ENCODE results near the gene SERPINH1. TPM values are rescaled to one million over a fixed set of nuclear protein-coding genes. Genes with fewer than 3 reads are reported as not detected.

SERPINH1 gene
- total RNA-seq, 1 donor = 1,367 TPM

DNA sequence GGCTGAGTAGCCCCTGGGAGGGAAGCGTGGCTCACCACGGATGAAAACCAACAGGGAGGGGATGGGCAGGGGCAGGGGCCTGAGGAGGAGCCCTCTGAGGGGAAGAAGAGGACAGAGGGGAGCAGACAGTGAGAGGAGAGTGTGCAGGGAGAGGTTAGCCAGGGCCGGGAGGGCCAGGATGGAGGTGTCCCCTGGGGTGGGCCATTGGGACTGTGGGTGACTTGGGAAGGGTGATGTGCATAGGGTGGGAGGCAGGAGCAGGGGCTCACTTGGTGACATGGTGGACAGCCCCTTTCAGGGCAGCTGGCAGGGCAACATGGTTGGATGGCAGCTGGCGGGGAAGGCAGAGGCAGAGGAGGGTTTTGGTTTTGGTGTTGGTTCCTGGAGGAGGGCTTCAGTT is 30.7 kb upstream of the SERPINH1 start:
- DNase-seq (ENCODE audit: low read depth) = no peak
- no peak overlapping the region for H3K4me3 ChIP-seq (ENCODE audit: low read depth, low read length)
- TF ChIP-seq, protein P1, sequence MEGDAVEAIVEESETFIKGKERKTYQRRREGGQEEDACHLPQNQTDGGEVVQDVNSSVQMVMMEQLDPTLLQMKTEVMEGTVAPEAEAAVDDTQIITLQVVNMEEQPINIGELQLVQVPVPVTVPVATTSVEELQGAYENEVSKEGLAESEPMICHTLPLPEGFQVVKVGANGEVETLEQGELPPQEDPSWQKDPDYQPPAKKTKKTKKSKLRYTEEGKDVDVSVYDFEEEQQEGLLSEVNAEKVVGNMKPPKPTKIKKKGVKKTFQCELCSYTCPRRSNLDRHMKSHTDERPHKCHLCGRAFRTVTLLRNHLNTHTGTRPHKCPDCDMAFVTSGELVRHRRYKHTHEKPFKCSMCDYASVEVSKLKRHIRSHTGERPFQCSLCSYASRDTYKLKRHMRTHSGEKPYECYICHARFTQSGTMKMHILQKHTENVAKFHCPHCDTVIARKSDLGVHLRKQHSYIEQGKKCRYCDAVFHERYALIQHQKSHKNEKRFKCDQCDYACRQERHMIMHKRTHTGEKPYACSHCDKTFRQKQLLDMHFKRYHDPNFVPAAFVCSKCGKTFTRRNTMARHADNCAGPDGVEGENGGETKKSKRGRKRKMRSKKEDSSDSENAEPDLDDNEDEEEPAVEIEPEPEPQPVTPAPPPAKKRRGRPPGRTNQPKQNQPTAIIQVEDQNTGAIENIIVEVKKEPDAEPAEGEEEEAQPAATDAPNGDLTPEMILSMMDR (IDR thresholded peaks at IDR 0.05; ENCODE audit: insufficient read depth, low read depth, low read length) = no peak

DNA sequence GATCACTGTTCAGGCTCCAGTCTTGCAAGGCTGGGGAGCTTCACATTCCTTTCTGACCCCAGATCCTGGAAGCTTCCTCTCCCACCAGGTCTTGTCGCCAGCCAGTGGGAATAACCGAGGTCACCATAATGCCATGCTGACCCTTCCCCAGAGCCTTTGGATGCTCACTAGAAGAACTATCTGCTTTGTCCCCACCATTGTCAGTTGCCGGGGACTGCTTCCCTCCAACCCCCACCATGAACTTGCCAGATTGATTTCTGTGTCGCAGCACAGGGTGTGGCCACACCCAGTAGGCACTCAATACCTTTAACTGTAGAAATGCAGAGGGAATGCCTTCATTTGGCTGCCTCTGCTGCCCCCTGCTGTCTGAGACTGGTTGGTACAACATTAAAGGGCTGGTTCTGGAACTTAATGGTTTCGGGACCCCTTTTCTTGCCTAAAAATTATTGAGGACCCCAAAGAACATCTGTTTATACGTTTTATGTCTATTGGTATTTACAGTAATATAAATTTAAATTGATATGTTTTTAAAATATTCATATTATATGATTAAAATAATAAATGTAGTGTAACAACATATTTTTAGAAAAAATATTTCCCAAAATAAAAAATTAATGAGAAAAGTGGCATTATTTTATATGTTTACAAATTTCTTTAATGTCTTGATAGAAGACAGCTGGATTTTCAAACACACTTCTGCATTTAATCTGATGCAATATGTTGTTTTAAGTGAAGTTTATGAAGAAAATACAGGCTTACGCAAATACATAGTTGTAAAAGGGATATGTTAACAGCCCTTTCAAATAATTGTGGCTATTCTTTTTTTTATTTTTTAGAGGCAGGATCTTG is 29.6 kb upstream of the SERPINH1 start:
- no peak overlapping the region for H3K4me3 ChIP-seq (ENCODE audit: low read depth, low read length)
- TF ChIP-seq, protein P1 (IDR thresholded peaks at IDR 0.05; ENCODE audit: insufficient read depth, low read depth, low read length) = peak; percentile 88
- DNase-seq (ENCODE audit: low read depth) = peak; percentile 53

DNA sequence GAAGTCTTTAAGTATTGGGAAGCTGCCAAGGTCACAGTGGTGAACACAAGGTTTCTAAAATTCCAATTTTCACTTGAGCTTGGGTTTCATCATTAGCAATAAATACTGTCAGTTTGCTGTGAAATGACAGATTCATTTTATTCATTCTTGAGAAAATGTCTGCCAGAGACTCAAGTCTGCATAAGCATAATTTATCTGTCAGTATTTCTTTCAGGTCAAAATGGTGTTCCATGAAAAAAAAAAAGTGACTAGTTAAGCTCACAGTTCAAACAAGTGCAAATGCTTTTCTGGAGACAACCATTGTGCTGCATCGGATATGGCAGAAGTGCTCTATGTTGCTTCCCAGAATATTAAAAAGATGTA is 28.2 kb upstream of the SERPINH1 start:
- DNase-seq (ENCODE audit: low read depth) = no peak
- TF ChIP-seq, protein P1 (IDR thresholded peaks at IDR 0.05; ENCODE audit: insufficient read depth, low read depth, low read length) = no peak
- no peak overlapping the region for H3K4me3 ChIP-seq (ENCODE audit: low read depth, low read length)

DNA sequence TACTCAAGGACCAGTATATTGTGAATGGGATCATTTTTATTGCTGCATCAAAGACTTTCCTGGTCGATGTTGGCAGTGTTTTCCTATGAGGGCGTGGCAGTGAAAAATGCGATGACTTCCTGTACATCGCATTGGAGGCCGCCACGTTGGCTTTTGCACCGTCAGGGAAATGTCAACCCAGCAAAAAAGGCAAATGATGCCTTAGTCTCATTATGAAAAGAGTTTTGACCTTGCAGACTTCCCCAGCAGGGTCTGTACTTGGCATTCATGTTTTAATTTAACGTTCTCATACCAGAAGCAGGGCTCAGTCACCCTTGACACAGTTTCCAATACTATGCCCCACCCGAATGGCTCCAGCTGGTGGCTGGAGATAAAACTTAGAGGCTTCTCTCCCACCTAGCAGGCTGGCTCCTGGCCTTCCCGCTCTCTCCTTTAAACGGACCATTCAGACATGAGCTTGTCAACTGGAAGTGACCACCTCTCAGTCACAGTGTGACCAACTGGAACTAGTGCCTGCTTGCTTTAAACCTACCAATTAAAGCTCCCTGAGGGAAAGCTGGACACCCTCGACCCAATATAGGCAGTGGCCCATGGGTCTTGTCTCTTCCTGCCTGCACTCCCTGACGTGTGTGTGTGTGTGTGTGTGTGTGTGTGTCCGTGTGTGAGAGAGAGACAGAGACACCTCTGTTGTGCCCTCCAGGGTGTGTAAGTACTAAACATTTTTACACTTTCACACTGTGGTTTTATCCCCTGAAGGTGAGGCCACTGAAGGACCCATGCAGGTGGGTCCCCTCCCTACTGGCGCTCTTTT is 27.6 kb upstream of the SERPINH1 start:
- H3K4me3 ChIP-seq (ENCODE audit: low read depth, low read length) = no peak overlapping the region
- TF ChIP-seq, protein P1 (IDR thresholded peaks at IDR 0.05; ENCODE audit: insufficient read depth, low read depth, low read length) = no peak
- DNase-seq (ENCODE audit: low read depth) = no peak

DNA sequence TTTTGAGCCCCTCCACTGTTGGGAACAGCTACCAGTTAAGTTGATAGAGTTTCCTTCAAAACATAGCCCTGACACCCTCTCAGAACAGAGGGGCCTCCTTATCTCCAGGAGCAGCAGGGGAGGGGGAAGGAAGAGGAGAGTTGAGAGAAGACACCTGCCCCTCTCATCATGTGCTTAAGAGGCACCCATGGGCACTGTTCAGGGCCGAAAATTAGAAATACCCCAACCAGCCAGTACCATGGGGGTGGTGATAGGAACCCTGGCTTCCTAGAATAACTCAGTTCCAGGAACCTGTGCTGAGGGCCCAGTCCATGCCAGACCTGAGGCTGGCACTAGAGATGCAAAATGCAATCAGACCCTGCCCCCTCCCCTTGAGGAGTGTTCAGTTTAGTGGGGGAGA is 27.0 kb upstream of the SERPINH1 start:
- TF ChIP-seq, protein P1 (IDR thresholded peaks at IDR 0.05; ENCODE audit: insufficient read depth, low read depth, low read length) = no peak
- no peak for DNase-seq (ENCODE audit: low read depth)
- H3K4me3 ChIP-seq (ENCODE audit: low read depth, low read length) = no peak overlapping the region

DNA sequence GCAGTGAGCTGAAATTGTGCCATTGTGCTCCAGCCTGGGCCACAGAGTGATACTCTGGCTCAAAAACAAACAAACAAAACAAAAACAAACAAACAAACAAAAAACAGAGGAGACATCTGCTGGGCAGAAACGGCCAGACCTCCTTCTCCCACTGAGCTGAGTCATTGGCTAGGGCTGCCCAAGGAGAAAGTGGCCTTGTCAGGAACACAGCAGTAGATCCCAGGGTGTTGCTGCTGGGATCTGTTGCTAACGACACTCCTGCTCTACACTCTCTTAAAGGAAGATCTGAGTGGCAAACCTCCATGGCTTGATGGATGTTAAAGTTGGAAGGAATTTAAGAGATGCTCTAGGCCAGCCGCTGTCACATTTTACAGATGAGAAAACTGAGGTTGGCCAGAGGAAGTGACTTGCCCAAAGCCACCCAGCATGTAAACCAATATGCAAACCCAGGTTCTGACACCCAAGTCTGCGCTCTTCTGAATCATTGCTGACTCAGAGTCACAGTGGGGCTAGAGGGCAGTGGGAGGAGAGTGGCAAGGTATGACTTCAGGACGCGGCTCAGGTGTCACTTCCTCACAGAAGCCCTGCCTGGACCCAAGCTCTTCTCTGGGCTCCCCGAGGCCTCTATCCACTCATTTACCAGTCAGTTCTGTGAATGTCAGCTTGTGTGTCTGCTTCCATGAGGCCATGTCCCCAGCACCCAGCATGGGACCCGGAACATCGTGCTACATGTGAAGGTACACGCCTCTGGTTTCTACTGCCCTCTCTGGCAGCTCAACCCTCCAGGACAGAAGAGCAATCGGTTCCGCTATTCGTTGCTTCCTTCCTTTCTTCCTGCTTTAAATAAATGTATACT is 25.0 kb upstream of the SERPINH1 start:
- TF ChIP-seq, protein P1 (IDR thresholded peaks at IDR 0.05; ENCODE audit: insufficient read depth, low read depth, low read length) = no peak
- DNase-seq (ENCODE audit: low read depth) = no peak
- H3K4me3 ChIP-seq (ENCODE audit: low read depth, low read length) = no peak overlapping the region
